PC-9 (cell line): ENCODE data around the gene SERTAD4. TPM values are rescaled to one million over a fixed set of nuclear protein-coding genes. Genes with fewer than 3 reads are reported as not detected.

Source experiments
- BruUV-seq: library from RNA; stranded (reverse); fragments of 400-500 nt; replicated peaks from 2 replicates; lab custom pipeline; 2021; lab: Mats Ljungman, UMichigan
- CTCF ChIA-PET: fragments of 300-600 bp; sonication (Branson Sonifier 250); formaldehyde crosslinking; loops from one replicate; lab custom pipeline; 2022; ENCODE audit warnings: antibody characterized with exemption; lab: Charles Lee
- POLR2A ChIA-PET: fragments of 300-600 bp; sonication (Branson Sonifier 250); formaldehyde crosslinking; loops from one replicate; lab custom pipeline; 2022; ENCODE audit warnings: antibody characterized with exemption; ENCODE audit not compliant: unreplicated experiment; lab: Charles Lee
- DNase-seq, 2 experiments: peaks; one replicate each; pipeline versions ENCODE4 v3.0.0 to v3.0.0-alpha.2; 2015 to 2022; ENCODE audit warnings: mixed read lengths in 1 of 2
- H2AFZ ChIP-seq: fragments of 200-600 bp; sonication (generic); 2 replicates; pipeline ENCODE4 v1.8.1; 2017; ENCODE audit warnings: antibody characterized with exemption
- H3F3A ChIP-seq: fragments of 200-600 bp; sonication (generic); 2 replicates; pipeline ENCODE4 v1.8.1; 2017; ENCODE audit warnings: antibody characterized with exemption, mild to moderate bottlenecking, low read depth; ENCODE audit not compliant: insufficient read depth
- H3K27ac ChIP-seq: fragments of 200-600 bp; sonication (generic); 2 replicates; pipeline ENCODE4 v1.6.1; 2016; ENCODE audit warnings: mixed run types
- H3K27me3 ChIP-seq: fragments of 200-600 bp; sonication (generic); 2 replicates; pipeline ENCODE4 v1.6.1; 2016; ENCODE audit warnings: low read depth, mixed run types; ENCODE audit not compliant: insufficient read depth
- H3K36me3 ChIP-seq: fragments of 200-600 bp; sonication (generic); 2 replicates; pipeline ENCODE4 v1.6.1; 2016; ENCODE audit warnings: low read depth, mixed run types
- H3K4me1 ChIP-seq: fragments of 200-600 bp; sonication (generic); replicated peaks from 2 replicates; pipeline ENCODE4 v1.6.1; 2016; ENCODE audit warnings: mixed run types; ENCODE audit not compliant: insufficient read depth
- H3K4me2 ChIP-seq: fragments of 200-600 bp; sonication (generic); 2 replicates; pipeline ENCODE4 v1.6.1; 2017; ENCODE audit warnings: mixed run types
- H3K4me3 ChIP-seq: fragments of 200-600 bp; sonication (generic); 2 replicates; pipeline ENCODE4 v1.6.1; 2016; ENCODE audit warnings: mixed run types
- H3K79me2 ChIP-seq: fragments of 200-600 bp; sonication (generic); 2 replicates; pipeline ENCODE4 v1.6.1; 2017; ENCODE audit warnings: low read depth, mixed run types
- H3K9me2 ChIP-seq: fragments of 200-600 bp; sonication (generic); 2 replicates; pipeline ENCODE4 v1.8.1; 2017; ENCODE audit warnings: mild to moderate bottlenecking; ENCODE audit not compliant: insufficient read depth
- H3K9me3 ChIP-seq: fragments of 200-600 bp; sonication (generic); 2 replicates; pipeline ENCODE4 v1.8.1; 2016; ENCODE audit warnings: low read depth; ENCODE audit not compliant: insufficient read depth
- H4K20me1 ChIP-seq: fragments of 200-600 bp; sonication (generic); 2 replicates; pipeline ENCODE4 v1.8.1; 2017; ENCODE audit not compliant: insufficient read depth
- CTCF ChIP-seq: fragments of 200-600 bp; sonication (generic); conservative IDR thresholded peaks from 2 replicates; pipeline ENCODE4 v1.6.1; 2017; ENCODE audit warnings: mixed run types, antibody characterized with exemption, mild to moderate bottlenecking, moderate library complexity
- EZH2 ChIP-seq: fragments of 200-600 bp; sonication (generic); IDR thresholded peaks from 2 replicates; pipeline ENCODE4 v1.8.0; 2017; ENCODE audit warnings: antibody characterized with exemption, low read depth
- intact Hi-C: fragments of 100-400 bp; cut with micrococcal nuclease; formaldehyde crosslinking; loops from one replicate; pipeline ENCODE4 v1.10.0; 2022; ENCODE audit not compliant: unreplicated experiment
- total RNA-seq: library from RNA; stranded (reverse); gene quantifications from 2 replicates; pipeline ENCODE4 v1.2.3, GENCODE V29; 2021

Gene SERTAD4
- total RNA-seq, 1 experiment from 2014 or later, result 22.6 TPM

- Histone ChIP-seq H3K27me3 (no peaks in the 10 kb centered on the region), H2AFZ (no peak overlapping the region), H3K79me2 (no peaks in the 10 kb centered on the region), H3K36me3 (no peaks in the 10 kb centered on the region), H3K4me2 (no peak overlapping the region), H3F3A (no peaks in the 10 kb centered on the region), H4K20me1 (no peaks in the 10 kb centered on the region), H3K9me2 (no peaks in the 10 kb centered on the region), H3K27ac (no peak overlapping the region), H3K9me3 (no peaks in the 10 kb centered on the region), H3K4me1 (peaks cover 7% of the 10 kb centered on the region; the same call in 1 of the 2 replicates), H3K4me3 (no peak overlapping the region)
- CTCF ChIA-PET, result no interaction called here
- intact Hi-C loops, result no loop called here
- no peak for DNase-seq
- TF ChIP-seq CTCF, result no peak
- TF ChIP-seq EZH2, result no peak
- POLR2A ChIA-PET, result no interaction called here
- no TSS peak for BruUV-seq
Measured at GRCh38 chr1:210218047-210218446, 14.5 kb upstream of the SERTAD4 start.

- Histone ChIP-seq H3K4me2 (peak overlapping the region; percentile 16; the same call in 1 of the 2 replicates), H3K27me3 (no peaks in the 10 kb centered on the region), H4K20me1 (no peaks in the 10 kb centered on the region), H3F3A (no peaks in the 10 kb centered on the region), H3K27ac (no peak overlapping the region), H3K36me3 (no peaks in the 10 kb centered on the region), H3K9me2 (no peaks in the 10 kb centered on the region), H3K4me3 (no peak overlapping the region), H3K9me3 (no peaks in the 10 kb centered on the region), H2AFZ (peak overlapping the region; percentile 28; the same call in 1 of the 2 replicates), H3K4me1 (peaks cover 8% of the 10 kb centered on the region; the same call in 1 of the 2 replicates), H3K79me2 (no peaks in the 10 kb centered on the region)
- no peak for TF ChIP-seq CTCF
- TF ChIP-seq EZH2, result no peak
- peak; percentile 65 to 78 for DNase-seq
- ChIA-PET POLR2A (interaction anchor here (0.6 to 0.8 kb wide), 3 partner anchors 10 to 846 kb away, joined by 3 to 10 read pairs (median 7); no protein-coding TSS in a partner anchor), CTCF (interaction anchor here (0.6 to 0.8 kb wide), 2 partner anchors 89 to 138 kb away, joined by 4 to 5 read pairs; no protein-coding TSS in a partner anchor)
- intact Hi-C loops, result no loop called here
- BruUV-seq, result no TSS peak
Measured at GRCh38 chr1:210222340-210223006, 10.1 kb upstream of the SERTAD4 start.

GRCh38 chr1:210223226-210223904 is 9.2 kb upstream of the SERTAD4 start:
- Histone ChIP-seq H4K20me1 (no peaks in the 10 kb centered on the region), H3K27me3 (no peaks in the 10 kb centered on the region), H3K36me3 (no peaks in the 10 kb centered on the region), H3K9me2 (no peaks in the 10 kb centered on the region), H3F3A (no peaks in the 10 kb centered on the region), H3K79me2 (no peaks in the 10 kb centered on the region), H3K27ac (no peak overlapping the region), H3K4me3 (no peak overlapping the region), H3K9me3 (no peaks in the 10 kb centered on the region), H2AFZ (no peak overlapping the region), H3K4me2 (no peak overlapping the region), H3K4me1 (peaks cover 8% of the 10 kb centered on the region; the same call in 1 of the 2 replicates)
- CTCF ChIA-PET, result no interaction called here
- no TSS peak for BruUV-seq
- TF ChIP-seq CTCF, result no peak
- no peak for TF ChIP-seq EZH2
- POLR2A ChIA-PET, result interaction anchor here (0.5 to 0.7 kb wide), 3 partner anchors 9 to 11 kb away, joined by 3 to 7 read pairs (median 6); no protein-coding TSS in a partner anchor
- no peak for DNase-seq
- intact Hi-C loops, result no loop called here
